AG09319 (cell line): ENCODE data around the gene TTLL11.

Experiments used
- DNase-seq: peaks from one replicate; pipeline ENCODE4 v3.0.0-alpha.2; 2010; ENCODE audit warnings: low read depth; ENCODE audit errors: extremely low read depth
- TF ChIP-seq, protein P1 (sequence below): IDR thresholded peaks from 2 replicates; pipeline ENCODE4 v1.5.1; 2011; ENCODE audit warnings: low read depth, mild to moderate bottlenecking, inconsistent platforms, low read length, moderate library complexity

TTLL11 gene

DNA sequence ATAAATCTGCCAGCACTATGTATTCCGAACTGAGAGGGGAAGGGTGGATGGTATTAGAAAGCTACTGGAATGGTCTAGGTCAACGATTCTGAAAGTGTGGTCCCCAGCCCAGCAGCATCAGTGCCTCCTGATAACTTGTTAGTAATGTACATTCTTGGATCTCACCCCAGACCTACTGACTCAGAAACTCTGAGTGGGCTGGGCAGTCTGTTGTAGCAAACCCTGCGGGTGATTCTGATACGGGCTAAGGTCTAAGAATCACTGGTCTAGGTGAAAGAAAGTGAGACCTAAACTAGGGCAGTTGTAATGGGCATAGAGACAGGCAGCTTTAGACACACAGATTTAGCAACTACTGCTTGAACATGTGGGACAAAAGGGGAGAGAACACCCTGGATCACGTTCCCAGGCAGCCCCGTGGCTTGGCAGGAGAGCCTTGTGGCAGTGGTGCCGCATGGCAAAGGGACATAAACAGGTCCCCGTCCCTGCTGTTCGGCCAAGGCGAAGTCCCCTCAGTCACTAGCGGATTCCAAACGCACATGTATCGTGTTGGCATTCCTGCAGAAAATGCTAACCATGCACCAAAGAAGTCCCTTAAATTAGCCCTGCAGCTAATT is 216.3 kb downstream of the TTLL11 start:
- TF ChIP-seq, protein P1, sequence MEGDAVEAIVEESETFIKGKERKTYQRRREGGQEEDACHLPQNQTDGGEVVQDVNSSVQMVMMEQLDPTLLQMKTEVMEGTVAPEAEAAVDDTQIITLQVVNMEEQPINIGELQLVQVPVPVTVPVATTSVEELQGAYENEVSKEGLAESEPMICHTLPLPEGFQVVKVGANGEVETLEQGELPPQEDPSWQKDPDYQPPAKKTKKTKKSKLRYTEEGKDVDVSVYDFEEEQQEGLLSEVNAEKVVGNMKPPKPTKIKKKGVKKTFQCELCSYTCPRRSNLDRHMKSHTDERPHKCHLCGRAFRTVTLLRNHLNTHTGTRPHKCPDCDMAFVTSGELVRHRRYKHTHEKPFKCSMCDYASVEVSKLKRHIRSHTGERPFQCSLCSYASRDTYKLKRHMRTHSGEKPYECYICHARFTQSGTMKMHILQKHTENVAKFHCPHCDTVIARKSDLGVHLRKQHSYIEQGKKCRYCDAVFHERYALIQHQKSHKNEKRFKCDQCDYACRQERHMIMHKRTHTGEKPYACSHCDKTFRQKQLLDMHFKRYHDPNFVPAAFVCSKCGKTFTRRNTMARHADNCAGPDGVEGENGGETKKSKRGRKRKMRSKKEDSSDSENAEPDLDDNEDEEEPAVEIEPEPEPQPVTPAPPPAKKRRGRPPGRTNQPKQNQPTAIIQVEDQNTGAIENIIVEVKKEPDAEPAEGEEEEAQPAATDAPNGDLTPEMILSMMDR: no peak
- DNase-seq: peak; percentile 18

DNA sequence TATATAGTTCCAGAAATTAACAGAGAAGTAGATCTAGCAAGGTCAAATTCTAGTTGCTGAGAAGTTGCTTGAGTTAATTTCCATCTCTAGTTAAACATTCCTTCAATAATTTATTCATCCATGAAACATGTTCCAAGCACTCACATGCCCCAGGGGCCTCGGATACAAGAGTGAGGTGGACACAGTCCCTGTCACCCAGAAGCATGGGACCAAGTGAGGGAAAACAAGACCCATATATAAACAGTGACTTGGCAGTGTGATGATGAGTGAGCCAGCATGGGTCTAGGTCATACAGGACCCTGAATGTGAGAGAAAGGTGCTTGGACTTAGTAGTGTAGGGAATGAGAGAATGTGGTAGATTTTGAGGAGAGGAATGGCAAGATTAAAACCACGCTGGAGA is 216.9 kb downstream of the TTLL11 start:
- TF ChIP-seq, protein P1: no peak
- DNase-seq: no peak

DNA sequence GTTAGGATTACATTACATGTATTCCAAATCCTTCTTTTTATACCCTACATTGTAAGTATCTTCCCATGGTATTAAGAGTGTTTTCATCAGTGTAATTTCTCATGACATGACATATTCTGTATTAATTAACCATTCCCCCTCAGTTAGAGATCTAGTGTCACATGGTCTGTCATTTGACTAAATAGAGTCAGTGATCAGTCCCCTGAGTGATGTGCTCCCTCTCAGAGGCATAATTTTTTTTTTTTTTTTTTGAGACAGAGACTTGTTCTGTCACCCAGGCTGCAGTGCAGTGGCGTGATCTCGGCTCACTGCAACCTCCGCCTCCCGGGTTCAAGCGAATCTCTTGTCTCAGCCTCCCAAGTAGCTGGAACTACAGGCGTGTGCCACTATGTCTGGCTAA is 218.6 kb downstream of the TTLL11 start:
- TF ChIP-seq, protein P1: no peak
- DNase-seq: no peak

DNA sequence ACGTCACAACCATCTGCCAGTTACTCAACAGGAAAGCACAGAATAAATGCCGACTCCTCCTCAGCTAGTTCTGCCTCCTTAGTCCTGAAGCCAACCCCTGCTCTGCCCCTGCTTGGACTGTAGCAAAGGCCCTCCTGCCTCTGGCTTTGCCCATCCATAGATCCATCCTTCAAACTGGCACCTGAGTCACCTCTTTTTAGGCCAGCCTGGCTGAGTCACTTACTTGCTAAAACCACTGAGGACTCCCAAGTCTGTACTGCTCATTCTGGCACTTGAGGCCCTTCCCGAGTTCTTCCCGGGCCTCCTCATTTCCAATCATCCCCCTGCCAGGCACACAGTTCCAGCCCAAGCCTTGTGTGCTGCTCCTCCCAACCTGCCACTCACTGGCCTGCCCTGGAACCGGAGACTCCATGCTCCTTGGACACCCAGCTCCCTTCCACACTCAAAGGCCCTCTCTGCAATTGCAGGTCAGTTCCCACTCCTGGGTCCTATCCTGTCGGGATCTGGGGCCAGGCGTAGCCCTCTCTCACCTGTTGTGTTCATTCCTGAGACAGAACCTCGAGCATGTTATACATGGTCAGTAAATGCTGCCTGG is 221.6 kb downstream of the TTLL11 start:
- DNase-seq: no peak
- TF ChIP-seq, protein P1: no peak

DNA sequence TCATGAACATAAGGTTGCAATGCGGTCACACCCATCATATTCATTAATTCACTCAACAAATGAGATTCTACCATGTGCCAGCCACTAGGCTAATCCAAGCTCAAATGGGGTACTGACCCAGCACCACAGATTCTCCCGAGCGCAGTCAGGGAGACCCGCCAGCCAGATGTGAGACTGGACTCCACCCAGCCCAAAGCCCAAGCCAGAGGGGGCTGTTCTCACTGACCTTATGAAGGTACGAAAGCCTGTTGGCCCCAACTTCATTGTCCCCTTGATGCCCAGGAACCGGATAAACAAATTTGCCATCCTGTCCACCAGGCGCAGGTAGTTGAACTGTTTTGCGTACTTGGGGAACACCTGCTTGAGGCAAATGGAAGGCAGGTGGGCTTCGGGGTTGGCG is 222.8 kb downstream of the TTLL11 start:
- no peak for DNase-seq
- TF ChIP-seq, protein P1: no peak

DNA sequence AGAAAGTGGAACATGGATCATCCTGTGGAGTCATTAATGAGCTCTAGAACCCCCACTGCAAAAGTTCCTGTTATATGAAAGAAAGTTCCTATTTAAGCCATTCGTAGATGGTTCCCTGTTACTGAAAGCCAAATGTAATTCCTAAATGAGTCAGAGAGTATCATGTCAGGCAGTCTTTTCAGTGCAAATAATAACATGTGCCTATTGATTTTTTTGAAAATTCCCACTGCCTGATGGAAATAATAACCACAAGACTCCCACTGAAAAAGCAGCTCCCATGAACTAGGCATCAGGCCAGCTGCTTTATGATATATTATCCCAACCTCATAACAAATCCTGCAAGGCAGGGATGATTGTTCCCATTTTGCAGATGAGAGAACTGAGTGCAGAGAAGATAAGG is 224.5 kb downstream of the TTLL11 start:
- DNase-seq: no peak
- TF ChIP-seq, protein P1: no peak

DNA sequence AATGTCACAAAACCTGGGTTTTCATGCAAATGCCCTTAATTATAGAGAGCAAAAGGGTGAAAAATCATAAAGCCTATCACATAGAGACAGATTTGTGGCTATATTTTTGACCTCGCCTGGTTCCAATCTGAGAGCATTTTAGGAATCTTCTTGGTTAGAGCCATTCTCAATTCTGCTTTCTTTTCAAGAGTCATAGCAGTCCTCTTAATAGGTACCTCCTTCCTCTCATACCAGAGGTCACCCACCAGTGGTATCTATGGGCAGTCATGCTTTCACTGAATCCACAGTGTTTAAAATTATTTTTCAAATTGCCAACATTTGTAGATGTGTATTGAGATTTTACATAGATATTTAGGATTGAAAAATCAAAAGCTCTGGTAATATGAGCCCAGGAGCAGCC is 226.2 kb downstream of the TTLL11 start:
- no peak for DNase-seq
- TF ChIP-seq, protein P1: no peak
